Esophagus muscularis mucosa (tissue), 4 donors: ENCODE data around the gene PIGT. TPM values are rescaled to one million over a fixed set of nuclear protein-coding genes. Genes with fewer than 3 reads are reported as not detected.

Source experiments
- DNase-seq: peaks from one replicate; pipeline ENCODE4 v3.0.0-alpha.2; 2017; ENCODE audit errors: extremely low spot score
- H3K27ac ChIP-seq, 4 donors: fragments of 200-600 bp; sonication (generic); replicated peaks in 1 of 4; 1 replicate in 3 of 4; 2 replicates in 1 of 4; pipeline ENCODE4 v1.5.1; 2016 to 2019; ENCODE audit warnings: mild to moderate bottlenecking in 1 of 4
- H3K27me3 ChIP-seq, 4 donors: fragments of 200-600 bp; sonication (generic); one replicate each; pipeline versions ENCODE4 v1.5.1 to v1.6.0; 2016 to 2019
- H3K36me3 ChIP-seq, 4 donors: fragments of 200-600 bp; sonication (generic); one replicate each; pipeline ENCODE4 v1.5.1; 2016 to 2019
- H3K4me1 ChIP-seq, 4 donors: fragments of 200-600 bp; sonication (generic); one replicate each; pipeline ENCODE4 v1.5.1; 2016 to 2019
- H3K4me3 ChIP-seq, 4 donors: fragments of 200-600 bp; sonication (generic); 1 replicate in 2 of 4; 2 replicates in 2 of 4; pipeline ENCODE4 v1.5.1; 2016 to 2019; ENCODE audit warnings: mild to moderate bottlenecking in 4 of 4, moderate library complexity in 1 of 4
- H3K9me3 ChIP-seq, 4 donors: fragments of 200-600 bp; sonication (generic); 1 replicate in 3 of 4; 2 replicates in 1 of 4; pipeline ENCODE4 v1.5.1; 2016 to 2019
- EP300 ChIP-seq: sonication (generic); formaldehyde crosslinking; IDR thresholded peaks from one replicate; pipeline ENCODE4 v1.6.1; 2017; ENCODE audit warnings: antibody characterized with exemption
- POLR2A ChIP-seq: fragments of 450-650 bp; IDR thresholded peaks from one replicate; pipeline ENCODE4 v1.6.1; 2017; ENCODE audit warnings: antibody characterized with exemption, moderate library complexity, mild to moderate bottlenecking, low read depth
- POLR2AphosphoS5 ChIP-seq, 2 donors: sonication (generic); formaldehyde crosslinking; IDR thresholded peaks; one replicate each; pipeline ENCODE4 v1.6.1; 2017; ENCODE audit warnings: antibody characterized with exemption in 2 of 2
- WGBS: methylation state at CpG from one replicate; pipeline ENCODE4 v1.1.5; 2018; 5-methylcytosine and 5-hydroxymethylcytosine counted together
- intact Hi-C: fragments of 100-400 bp; cut with DNase I; formaldehyde crosslinking; loops from one replicate; pipeline ENCODE4 v1.15.1; 2023
- total RNA-seq, 4 donors: library from RNA; depleted of rRNA; stranded (reverse); fragments of >200 nt; gene quantifications; one replicate each; pipeline versions ENCODE4 v1.1.0 to v1.2.1, GENCODE V29; 2016
- TF ChIP-seq, protein P1 (sequence below), 3 experiments: fragments of 200-600 bp in 2 of 3; fragments of 450-650 bp in 1 of 3; sonication (generic) in 2 of 3; IDR thresholded peaks; one replicate each; pipeline ENCODE4 v1.5.1; 2017 to 2019; ENCODE audit warnings: antibody characterized with exemption in 3 of 3, mild to moderate bottlenecking in 2 of 3, moderate library complexity in 1 of 3

Gene PIGT
- total RNA-seq, 4 donors from 2014 or later, result 64.4 to 90.9 (median 80.4) TPM

DNA sequence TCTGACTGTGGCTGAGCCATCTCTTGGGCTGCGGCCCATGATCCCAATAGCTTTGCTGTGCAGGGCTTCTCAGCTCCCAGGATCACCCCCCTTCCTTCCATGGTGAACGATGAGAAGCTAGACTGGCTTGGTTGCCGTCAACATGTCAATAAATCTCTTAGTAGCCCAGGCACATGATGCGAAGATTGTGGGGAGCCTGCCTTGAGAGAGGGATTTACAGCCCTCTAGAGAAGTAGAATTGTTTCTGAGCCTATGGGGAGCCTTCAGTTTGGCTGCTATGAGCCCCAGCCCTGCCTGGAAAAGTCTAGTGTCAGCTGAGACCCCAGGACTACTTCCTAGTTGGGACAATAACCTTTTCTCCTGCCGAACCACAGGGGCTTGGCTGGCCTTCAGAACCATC is 3.3 kb upstream of the PIGT start:
- H3K4me1 ChIP-seq, result peaks cover 32 to 57% (median 48%) of the 10 kb centered on the region in 4 donors
- intact Hi-C loops, result no loop called here
- H3K9me3 ChIP-seq, result no peaks in the 10 kb centered on the region
- no peaks in the 10 kb centered on the region for H3K27me3 ChIP-seq
- no peak overlapping the region for H3K4me3 ChIP-seq
- TF ChIP-seq EP300 (no peak), POLR2A (no peak), POLR2AphosphoS5 (IDR thresholded peaks at IDR 0.05) (no peak)
- TF ChIP-seq, protein P1, sequence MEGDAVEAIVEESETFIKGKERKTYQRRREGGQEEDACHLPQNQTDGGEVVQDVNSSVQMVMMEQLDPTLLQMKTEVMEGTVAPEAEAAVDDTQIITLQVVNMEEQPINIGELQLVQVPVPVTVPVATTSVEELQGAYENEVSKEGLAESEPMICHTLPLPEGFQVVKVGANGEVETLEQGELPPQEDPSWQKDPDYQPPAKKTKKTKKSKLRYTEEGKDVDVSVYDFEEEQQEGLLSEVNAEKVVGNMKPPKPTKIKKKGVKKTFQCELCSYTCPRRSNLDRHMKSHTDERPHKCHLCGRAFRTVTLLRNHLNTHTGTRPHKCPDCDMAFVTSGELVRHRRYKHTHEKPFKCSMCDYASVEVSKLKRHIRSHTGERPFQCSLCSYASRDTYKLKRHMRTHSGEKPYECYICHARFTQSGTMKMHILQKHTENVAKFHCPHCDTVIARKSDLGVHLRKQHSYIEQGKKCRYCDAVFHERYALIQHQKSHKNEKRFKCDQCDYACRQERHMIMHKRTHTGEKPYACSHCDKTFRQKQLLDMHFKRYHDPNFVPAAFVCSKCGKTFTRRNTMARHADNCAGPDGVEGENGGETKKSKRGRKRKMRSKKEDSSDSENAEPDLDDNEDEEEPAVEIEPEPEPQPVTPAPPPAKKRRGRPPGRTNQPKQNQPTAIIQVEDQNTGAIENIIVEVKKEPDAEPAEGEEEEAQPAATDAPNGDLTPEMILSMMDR (IDR thresholded peaks at IDR 0.05), result no peak
- peak overlapping the region in 1 of 4 donors; percentile 7 for H3K27ac ChIP-seq
- no peak for DNase-seq
- H3K36me3 ChIP-seq, result peaks cover 24 to 42% (median 36%) of the 10 kb centered on the region in 4 donors
- 85% methylated on average over 5 of the region's 5 CpGs for WGBS

DNA sequence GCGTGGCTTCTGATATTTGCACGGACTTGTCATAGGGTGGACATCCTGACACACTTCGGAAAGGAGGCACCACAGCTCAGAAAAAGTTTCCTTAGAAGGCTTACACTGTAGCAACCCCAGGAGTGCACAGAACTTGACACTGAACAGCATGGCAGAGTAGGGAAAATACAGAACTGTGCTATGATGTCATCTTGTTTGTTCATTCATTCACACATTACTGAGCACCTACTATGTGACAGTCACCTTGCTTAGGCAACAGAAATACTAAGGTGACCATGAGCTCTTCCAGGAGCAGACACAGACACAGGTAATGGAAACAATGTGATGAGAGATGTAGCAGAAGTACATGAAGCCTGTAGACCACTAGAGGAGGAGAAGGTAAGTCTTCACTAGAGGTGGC is 2.5 kb upstream of the PIGT start:
- Histone ChIP-seq H3K4me3 (no peak overlapping the region), H3K9me3 (no peaks in the 10 kb centered on the region), H3K4me1 (peaks cover 35 to 57% (median 48%) of the 10 kb centered on the region in 4 donors), H3K27ac (no peak overlapping the region), H3K27me3 (no peaks in the 10 kb centered on the region), H3K36me3 (peaks cover 24 to 45% (median 38%) of the 10 kb centered on the region in 4 donors)
- intact Hi-C loops, result no loop called here
- TF ChIP-seq POLR2AphosphoS5 (IDR thresholded peaks at IDR 0.05) (no peak), EP300 (no peak)
- TF ChIP-seq, protein P1 (IDR thresholded peaks at IDR 0.05), result no peak
- 67% methylated on average over 3 of the region's 3 CpGs for WGBS
- DNase-seq, result no peak

DNA sequence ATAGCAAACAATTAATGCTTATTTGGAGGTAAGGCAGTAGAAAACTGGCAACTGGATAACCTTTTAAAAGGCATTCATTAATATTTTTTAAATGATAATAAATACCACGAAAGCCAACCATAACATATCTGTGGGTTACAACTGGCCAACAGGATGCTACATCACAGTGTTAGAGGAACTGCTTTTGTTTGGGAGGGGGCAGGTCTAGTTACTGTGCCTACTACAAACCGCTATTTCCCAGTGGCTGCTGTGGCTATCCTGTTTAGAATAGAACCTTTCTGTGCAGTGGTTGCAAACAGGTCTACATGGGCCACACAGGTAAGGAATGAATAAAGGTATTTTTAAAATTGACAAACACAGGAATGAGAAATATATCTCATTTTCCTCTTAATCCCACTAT is 976 bp downstream of the PIGT start:
- Histone ChIP-seq H3K9me3 (no peaks in the 10 kb centered on the region), H3K4me1 (peaks cover 45 to 49% (median 46%) of the 10 kb centered on the region in 4 donors), H3K36me3 (peaks cover 21 to 46% (median 36%) of the 10 kb centered on the region in 4 donors), H3K27me3 (no peaks in the 10 kb centered on the region), H3K4me3 (peak overlapping the region; percentile 76 to 99 (median 82)), H3K27ac (peak overlapping the region; percentile 82 to 90 (median 86))
- 68% methylated on average over 2 of the region's 2 CpGs for WGBS
- TF ChIP-seq POLR2A (no peak), EP300 (no peak)
- intact Hi-C loops, result no loop called here
- DNase-seq, result no peak

DNA sequence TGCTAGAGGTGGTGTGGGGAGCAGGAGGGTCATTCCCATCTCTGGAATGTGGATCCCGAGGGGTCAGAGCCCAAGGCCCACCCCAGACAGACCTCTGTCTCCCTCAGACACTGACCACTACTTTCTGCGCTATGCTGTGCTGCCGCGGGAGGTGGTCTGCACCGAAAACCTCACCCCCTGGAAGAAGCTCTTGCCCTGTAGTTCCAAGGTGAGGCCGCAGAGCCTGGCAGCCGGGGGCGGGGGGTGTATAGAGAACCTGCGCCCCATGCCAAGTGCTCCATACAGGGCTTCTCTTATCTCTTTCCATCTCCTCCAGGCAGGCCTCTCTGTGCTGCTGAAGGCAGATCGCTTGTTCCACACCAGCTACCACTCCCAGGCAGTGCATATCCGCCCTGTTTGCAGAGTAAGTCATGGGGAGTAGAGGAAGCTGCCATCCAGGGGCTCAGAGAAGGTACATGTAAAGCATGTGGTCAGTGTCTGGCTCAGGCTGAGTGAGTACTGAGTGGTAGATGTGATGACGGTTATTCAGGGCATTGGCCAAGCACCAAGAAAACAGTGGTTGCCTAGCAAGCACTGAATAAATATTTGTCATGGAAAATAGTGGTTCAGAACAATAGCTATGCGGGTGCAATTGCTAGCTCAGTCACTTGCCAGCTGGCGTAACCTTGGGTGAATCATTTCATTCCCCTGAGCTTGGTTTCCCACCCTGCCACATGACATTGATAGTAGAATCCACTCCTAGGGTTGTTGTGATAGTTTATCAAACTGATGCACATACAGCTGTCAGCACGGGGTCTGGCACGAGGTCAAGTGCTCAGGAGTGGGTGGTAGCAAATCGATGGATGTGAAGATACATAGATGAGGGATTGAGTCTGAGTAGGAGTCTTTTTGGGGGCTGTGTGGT is 3.5 kb downstream of the PIGT start:
- Histone ChIP-seq H3K36me3 (peaks cover 43 to 63% (median 56%) of the 10 kb centered on the region in 4 donors), H3K9me3 (no peaks in the 10 kb centered on the region), H3K27me3 (no peaks in the 10 kb centered on the region), H3K4me1 (peaks cover 45 to 49% (median 46%) of the 10 kb centered on the region in 4 donors), H3K27ac (peak overlapping the region; percentile 73 to 89 (median 79)), H3K4me3 (no peak overlapping the region)
- intact Hi-C loops, result no loop called here
- no peak for DNase-seq
- 38% methylated on average over 9 of the region's 17 CpGs for WGBS
- no peak for TF ChIP-seq POLR2A
- TF ChIP-seq EP300, result no peak
- TF ChIP-seq POLR2AphosphoS5 (IDR thresholded peaks at IDR 0.05), result peak; percentile 76 to 87

DNA sequence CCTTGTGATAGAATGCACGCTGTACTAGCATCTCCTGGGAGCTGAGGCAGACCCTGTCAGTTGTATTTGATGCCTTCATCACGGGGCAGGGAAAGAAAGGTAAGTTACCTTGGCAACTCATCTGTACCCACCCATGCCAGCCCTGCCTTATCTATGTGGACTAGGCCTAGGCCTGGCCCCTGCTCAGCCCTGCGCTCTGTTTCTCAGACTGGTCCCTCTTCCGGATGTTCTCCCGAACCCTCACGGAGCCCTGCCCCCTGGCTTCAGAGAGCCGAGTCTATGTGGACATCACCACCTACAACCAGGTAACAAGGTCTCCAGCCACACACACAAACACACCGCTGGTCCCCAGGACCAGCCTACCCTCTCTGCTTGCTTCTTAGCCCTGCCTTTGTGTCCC is 4.2 kb downstream of the PIGT start:
- WGBS, result 98% methylated on average over 8 of the region's 8 CpGs
- Histone ChIP-seq H3K4me3 (no peak overlapping the region), H3K27me3 (no peaks in the 10 kb centered on the region), H3K9me3 (no peaks in the 10 kb centered on the region), H3K4me1 (peaks cover 43 to 47% (median 45%) of the 10 kb centered on the region in 4 donors), H3K27ac (peak overlapping the region; percentile 45 to 89 (median 74)), H3K36me3 (peaks cover 48 to 69% (median 63%) of the 10 kb centered on the region in 4 donors)
- DNase-seq, result no peak
- TF ChIP-seq EP300 (no peak), POLR2A (no peak), POLR2AphosphoS5 (IDR thresholded peaks at IDR 0.05) (no peak)
- TF ChIP-seq, protein P1 (IDR thresholded peaks at IDR 0.05), result no peak
- intact Hi-C loops, result no loop called here
